Mammary epithelial cell (primary cell): Measurements from ENCODE around the gene PLXNA1.

ENCODE experiments used
- EZH2 ChIP-seq: IDR thresholded peaks from 2 replicates; pipeline ENCODE4 v1.6.1; 2012; ENCODE audit warnings: low read length, inconsistent platforms, borderline replicate concordance
- TF ChIP-seq, protein P1 (sequence below), 2 donors: IDR thresholded peaks in 1 of 2; conservative IDR thresholded peaks in 1 of 2; 2 replicates each; pipeline ENCODE4 v1.5.1; 2011 to 2012; ENCODE audit warnings: inconsistent platforms in 2 of 2, low read length in 2 of 2, mild to moderate bottlenecking in 2 of 2, control low read depth in 1 of 2, low read depth in 1 of 2; ENCODE audit not compliant: insufficient read depth in 1 of 2; ENCODE audit errors: extremely low read depth in 1 of 2

DNA sequence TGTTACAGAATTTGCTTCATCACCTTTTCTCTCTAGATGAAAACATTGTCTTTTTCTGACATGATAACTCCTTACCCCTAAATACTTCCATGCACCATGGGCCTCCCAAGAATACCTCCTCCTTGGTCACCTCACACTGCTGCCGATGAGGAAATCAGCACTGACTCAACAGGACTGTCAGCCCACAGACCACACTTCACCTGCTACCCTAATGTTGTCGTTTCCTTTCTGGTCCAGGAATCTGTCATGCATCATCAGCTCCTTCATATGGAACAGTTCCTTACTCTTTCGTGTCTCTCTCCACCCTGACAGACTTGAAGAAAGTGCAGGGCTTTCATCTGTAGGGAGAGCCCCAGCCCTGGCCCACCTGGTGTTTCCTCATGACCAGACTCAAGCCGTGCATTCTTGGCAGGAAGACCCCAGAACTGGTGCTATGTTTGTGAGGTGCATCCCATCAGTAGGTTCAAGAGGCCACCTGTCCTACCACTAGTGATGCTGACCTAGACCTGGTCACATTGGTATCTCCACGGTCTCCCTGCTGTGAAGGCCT is 41.1 kb upstream of the PLXNA1 start:
- TF ChIP-seq, protein P1, sequence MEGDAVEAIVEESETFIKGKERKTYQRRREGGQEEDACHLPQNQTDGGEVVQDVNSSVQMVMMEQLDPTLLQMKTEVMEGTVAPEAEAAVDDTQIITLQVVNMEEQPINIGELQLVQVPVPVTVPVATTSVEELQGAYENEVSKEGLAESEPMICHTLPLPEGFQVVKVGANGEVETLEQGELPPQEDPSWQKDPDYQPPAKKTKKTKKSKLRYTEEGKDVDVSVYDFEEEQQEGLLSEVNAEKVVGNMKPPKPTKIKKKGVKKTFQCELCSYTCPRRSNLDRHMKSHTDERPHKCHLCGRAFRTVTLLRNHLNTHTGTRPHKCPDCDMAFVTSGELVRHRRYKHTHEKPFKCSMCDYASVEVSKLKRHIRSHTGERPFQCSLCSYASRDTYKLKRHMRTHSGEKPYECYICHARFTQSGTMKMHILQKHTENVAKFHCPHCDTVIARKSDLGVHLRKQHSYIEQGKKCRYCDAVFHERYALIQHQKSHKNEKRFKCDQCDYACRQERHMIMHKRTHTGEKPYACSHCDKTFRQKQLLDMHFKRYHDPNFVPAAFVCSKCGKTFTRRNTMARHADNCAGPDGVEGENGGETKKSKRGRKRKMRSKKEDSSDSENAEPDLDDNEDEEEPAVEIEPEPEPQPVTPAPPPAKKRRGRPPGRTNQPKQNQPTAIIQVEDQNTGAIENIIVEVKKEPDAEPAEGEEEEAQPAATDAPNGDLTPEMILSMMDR (conservative IDR thresholded peaks at IDR 0.05 in 1 of 2, IDR thresholded peaks at IDR 0.05 in 1 of 2; ENCODE audit: extremely low read depth in 1 of 2, insufficient read depth in 1 of 2, low read depth in 1 of 2, low read length in 2 of 2): no peak
- TF ChIP-seq EZH2: no peak
